ENCODE measurements around the gene RUNX3.
"Not testable (repeated sequence)": the region's sequence is repeated elsewhere in the genome, so short reads cannot be mapped to it uniquely, and the experiment has no call there.

RUNX3 gene

GRCh38 chr1:24930260-24931145 lies at the start of gene RUNX3:
RUNX3 (minus strand) TSS chr1:24930276; CDS start chr1:24929868, 408 bp downstream.
- Mint-ChIP-seq H3K4me3 (peak within 1 kb of the TSS; percentile 90), H3K27ac (peak within 1 kb of the TSS; percentile 90), H3K9me3 (no peaks in the 10 kb centered on the region), H3K4me1 (peaks cover 49% of the 10 kb centered on the region), H3K27me3 (no peaks in the 10 kb centered on the region), H3K36me3 (peaks cover 11% of the 10 kb centered on the region)

- not testable (repeated sequence) for H3K27me3 Mint-ChIP-seq, H3K4me3 Mint-ChIP-seq
- Mint-ChIP-seq H3K4me1 (peaks cover 84% of the 10 kb centered on the region), H3K27ac (peak overlapping the region; percentile 71), H3K9me3 (peaks cover 24% of the 10 kb centered on the region), H3K36me3 (peaks cover 18% of the 10 kb centered on the region)
Measured at GRCh38 chr1:24979232-24979631, 49.2 kb upstream of the RUNX3 start.

GRCh38 chr1:24978383-24979032 lies 48.4 kb upstream of the RUNX3 start:
- H3K9me3 Mint-ChIP-seq, result peaks cover 26% of the 10 kb centered on the region
- no peaks in the 10 kb centered on the region for H3K27me3 Mint-ChIP-seq
- H3K4me1 Mint-ChIP-seq, result peaks cover 80% of the 10 kb centered on the region
- H3K4me3 Mint-ChIP-seq, result no peak overlapping the region
- H3K36me3 Mint-ChIP-seq, result peaks cover 18% of the 10 kb centered on the region
- peak overlapping the region; percentile 71 for H3K27ac Mint-ChIP-seq

GRCh38 chr1:24975391-24975790 lies 45.3 kb upstream of the RUNX3 start:
- H3K27ac Mint-ChIP-seq, result no peak overlapping the region
- peaks cover 26% of the 10 kb centered on the region for H3K9me3 Mint-ChIP-seq
- peaks cover 76% of the 10 kb centered on the region for H3K4me1 Mint-ChIP-seq
- H3K27me3 Mint-ChIP-seq, result no peaks in the 10 kb centered on the region
- H3K4me3 Mint-ChIP-seq, result no peak overlapping the region
- H3K36me3 Mint-ChIP-seq, result peaks cover 18% of the 10 kb centered on the region

GRCh38 chr1:24973315-24973714 lies 43.2 kb upstream of the RUNX3 start:
- H3K4me3 Mint-ChIP-seq, result no peak overlapping the region
- H3K27me3 Mint-ChIP-seq, result no peaks in the 10 kb centered on the region
- peaks cover 71% of the 10 kb centered on the region for H3K4me1 Mint-ChIP-seq
- H3K9me3 Mint-ChIP-seq, result peaks cover 26% of the 10 kb centered on the region
- no peak overlapping the region for H3K27ac Mint-ChIP-seq
- peaks cover 18% of the 10 kb centered on the region for H3K36me3 Mint-ChIP-seq

- H3K4me3 Mint-ChIP-seq, result no peak overlapping the region
- H3K27me3 Mint-ChIP-seq, result no peaks in the 10 kb centered on the region
- H3K27ac Mint-ChIP-seq, result no peak overlapping the region
- peaks cover 17% of the 10 kb centered on the region for H3K36me3 Mint-ChIP-seq
- peaks cover 68% of the 10 kb centered on the region for H3K4me1 Mint-ChIP-seq
- H3K9me3 Mint-ChIP-seq, result peaks cover 26% of the 10 kb centered on the region
Measured at GRCh38 chr1:24972915-24973242, 42.8 kb upstream of the RUNX3 start.

GRCh38 chr1:24972221-24972914 lies 42.3 kb upstream of the RUNX3 start:
- H3K9me3 Mint-ChIP-seq, result peaks cover 26% of the 10 kb centered on the region
- no peak overlapping the region for H3K4me3 Mint-ChIP-seq
- H3K27ac Mint-ChIP-seq, result no peak overlapping the region
- no peaks in the 10 kb centered on the region for H3K27me3 Mint-ChIP-seq
- peaks cover 66% of the 10 kb centered on the region for H3K4me1 Mint-ChIP-seq
- H3K36me3 Mint-ChIP-seq, result peaks cover 16% of the 10 kb centered on the region

- Mint-ChIP-seq H3K4me3 (peak overlapping the region; percentile 23), H3K4me1 (peaks cover 65% of the 10 kb centered on the region), H3K9me3 (peaks cover 19% of the 10 kb centered on the region), H3K36me3 (peaks cover 13% of the 10 kb centered on the region), H3K27ac (peak overlapping the region; percentile 55), H3K27me3 (no peaks in the 10 kb centered on the region)
Measured at GRCh38 chr1:24970926-24971875, 41.1 kb upstream of the RUNX3 start.

GRCh38 chr1:24970399-24970753 lies 40.3 kb upstream of the RUNX3 start:
- Mint-ChIP-seq H3K27ac (peak overlapping the region; percentile 87), H3K36me3 (peaks cover 7% of the 10 kb centered on the region), H3K4me1 (peaks cover 70% of the 10 kb centered on the region), H3K4me3 (peak overlapping the region; percentile 43), H3K9me3 (peaks cover 11% of the 10 kb centered on the region), H3K27me3 (no peaks in the 10 kb centered on the region)

- peaks cover 2% of the 10 kb centered on the region for H3K36me3 Mint-ChIP-seq
- H3K4me3 Mint-ChIP-seq, result peak overlapping the region; percentile 43
- H3K4me1 Mint-ChIP-seq, result peaks cover 73% of the 10 kb centered on the region
- peaks cover 8% of the 10 kb centered on the region for H3K9me3 Mint-ChIP-seq
- H3K27ac Mint-ChIP-seq, result peak overlapping the region; percentile 87
- H3K27me3 Mint-ChIP-seq, result no peaks in the 10 kb centered on the region
Measured at GRCh38 chr1:24969596-24970398, 39.7 kb upstream of the RUNX3 start.

- Mint-ChIP-seq H3K9me3 (peaks cover under 1% of the 10 kb centered on the region), H3K27me3 (no peaks in the 10 kb centered on the region), H3K27ac (no peak overlapping the region), H3K4me1 (peaks cover 72% of the 10 kb centered on the region), H3K36me3 (no peaks in the 10 kb centered on the region), H3K4me3 (no peak overlapping the region)
Measured at GRCh38 chr1:24968941-24969585, 39.0 kb upstream of the RUNX3 start.

GRCh38 chr1:24967962-24968361 lies 37.9 kb upstream of the RUNX3 start:
- Mint-ChIP-seq H3K27me3 (no peaks in the 10 kb centered on the region), H3K4me1 (peaks cover 79% of the 10 kb centered on the region), H3K36me3 (no peaks in the 10 kb centered on the region), H3K9me3 (no peaks in the 10 kb centered on the region), H3K27ac (no peak overlapping the region), H3K4me3 (no peak overlapping the region)

- Mint-ChIP-seq H3K27ac (no peak overlapping the region), H3K9me3 (no peaks in the 10 kb centered on the region), H3K4me1 (peaks cover 79% of the 10 kb centered on the region), H3K27me3 (no peaks in the 10 kb centered on the region), H3K36me3 (no peaks in the 10 kb centered on the region), H3K4me3 (no peak overlapping the region)
Measured at GRCh38 chr1:24967555-24967954, 37.5 kb upstream of the RUNX3 start.

GRCh38 chr1:24966724-24967346 lies 36.8 kb upstream of the RUNX3 start:
- Mint-ChIP-seq H3K27ac (peak overlapping the region; percentile 74), H3K4me3 (no peak overlapping the region), H3K4me1 (peaks cover 79% of the 10 kb centered on the region), H3K27me3 (no peaks in the 10 kb centered on the region), H3K9me3 (no peaks in the 10 kb centered on the region), H3K36me3 (no peaks in the 10 kb centered on the region)
